ENCODE measurements around the gene ATL1.

DNA sequence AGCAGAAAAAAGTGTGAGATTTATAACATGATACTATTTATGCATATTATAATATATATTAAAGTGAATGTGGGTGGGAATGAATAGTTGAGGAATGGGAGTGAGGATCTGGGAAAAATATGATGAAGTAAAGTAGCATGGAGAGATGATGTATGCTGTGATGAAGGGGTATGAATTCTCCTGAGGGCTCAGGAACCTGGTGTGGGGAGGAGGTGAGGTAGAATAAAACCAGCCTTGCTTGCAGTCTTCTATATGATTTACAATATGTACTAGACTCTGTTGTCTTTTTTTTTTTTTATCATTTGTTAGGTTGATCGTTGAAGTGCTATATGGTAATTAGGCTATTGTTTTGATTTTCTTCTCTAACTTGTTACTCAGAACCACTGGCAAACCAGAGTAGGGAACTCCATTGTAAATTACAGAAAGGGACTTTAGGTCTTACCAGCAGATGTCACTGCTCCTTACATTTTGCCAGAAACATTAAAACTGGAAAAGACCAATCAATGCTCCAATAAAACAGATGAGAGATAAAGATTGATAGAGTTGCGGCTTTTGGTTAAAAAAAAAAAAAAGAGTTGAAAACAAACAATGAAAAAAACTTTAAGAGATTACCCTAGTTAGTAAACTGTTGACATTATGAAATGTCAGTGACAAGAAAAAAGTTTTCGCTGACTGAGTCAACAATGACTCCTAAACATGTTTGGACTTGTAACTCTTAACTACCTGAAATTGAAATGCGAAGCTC, 39.9 kb downstream of the ATL1 start:
- TF ChIP-seq SP1 (IDR thresholded peaks at IDR 0.05) (no peak), ARNT (IDR thresholded peaks at IDR 0.05) (no peak), FOXM1 (IDR thresholded peaks at IDR 0.05; ENCODE audit: borderline replicate concordance) (no peak), TARDBP (IDR thresholded peaks at IDR 0.05) (no peak), FOXA1 (IDR thresholded peaks at IDR 0.05) (no peak), FOXK2 (IDR thresholded peaks at IDR 0.05) (no peak), ELF4 (IDR thresholded peaks at IDR 0.05) (no peak), BHLHE40 (IDR thresholded peaks at IDR 0.05; ENCODE audit: borderline replicate concordance) (no peak), NFRKB (IDR thresholded peaks at IDR 0.05) (no peak), CTBP1 (IDR thresholded peaks at IDR 0.05; ENCODE audit: borderline replicate concordance) (no peak), SUZ12 (IDR thresholded peaks at IDR 0.05) (no peak)

Data from HEK293T (cell line).